HUES48 (cell line): ENCODE results near the gene ACTBL2.

Experiments used
- H3K27ac ChIP-seq: one replicate; pipeline ENCODE4 v1.7.0; 2013; ENCODE audit warnings: low read depth, low read length, inconsistent platforms
- H3K27me3 ChIP-seq: 2 replicates; pipeline ENCODE4 v1.6.1; 2013; ENCODE audit warnings: mild to moderate bottlenecking, low read length; ENCODE audit not compliant: control insufficient read depth, insufficient read depth
- H3K36me3 ChIP-seq: 2 replicates; pipeline ENCODE4 v1.6.1; 2013; ENCODE audit warnings: low read length; ENCODE audit not compliant: control insufficient read depth, insufficient read depth
- H3K4me1 ChIP-seq: 2 replicates; pipeline ENCODE4 v1.6.1; 2013; ENCODE audit warnings: mild to moderate bottlenecking, low read length; ENCODE audit not compliant: control insufficient read depth, insufficient read depth
- H3K4me3 ChIP-seq: 2 replicates; pipeline ENCODE4 v1.5.1; 2013; ENCODE audit warnings: mild to moderate bottlenecking, low read depth, low read length
- H3K9ac ChIP-seq: 2 replicates; pipeline ENCODE4 v1.6.1; 2013; ENCODE audit warnings: mild to moderate bottlenecking, low read depth, low read length, moderate library complexity
- H3K9me3 ChIP-seq: 2 replicates; pipeline ENCODE4 v1.6.1; 2013; ENCODE audit warnings: low read length; ENCODE audit not compliant: control insufficient read depth, insufficient read depth

The ACTBL2 gene

DNA sequence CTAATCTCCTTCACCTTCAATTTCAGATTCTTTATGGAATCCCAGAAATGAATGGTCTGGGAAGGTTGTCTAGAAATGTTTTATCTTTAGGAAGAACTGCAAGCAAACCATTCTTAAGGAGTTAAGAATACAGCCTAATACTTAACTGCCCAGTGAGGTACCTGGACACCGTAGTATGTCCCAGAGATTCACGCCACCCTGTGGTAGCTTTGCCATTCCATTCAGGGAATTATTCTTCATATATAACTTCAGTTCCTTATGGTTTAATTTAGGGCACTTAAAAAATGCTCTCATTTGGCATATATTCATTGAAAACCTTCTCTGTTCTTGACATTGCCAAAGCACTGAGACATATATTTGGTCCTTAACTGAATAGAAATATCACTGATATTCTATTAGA, 49.7 kb downstream of the ACTBL2 start:
- Histone ChIP-seq H3K9ac (no peak overlapping the region), H3K27ac (no peak overlapping the region), H3K36me3 (no peaks in the 10 kb centered on the region), H3K27me3 (no peaks in the 10 kb centered on the region), H3K9me3 (no peaks in the 10 kb centered on the region), H3K4me1 (no peaks in the 10 kb centered on the region), H3K4me3 (no peak overlapping the region)

DNA sequence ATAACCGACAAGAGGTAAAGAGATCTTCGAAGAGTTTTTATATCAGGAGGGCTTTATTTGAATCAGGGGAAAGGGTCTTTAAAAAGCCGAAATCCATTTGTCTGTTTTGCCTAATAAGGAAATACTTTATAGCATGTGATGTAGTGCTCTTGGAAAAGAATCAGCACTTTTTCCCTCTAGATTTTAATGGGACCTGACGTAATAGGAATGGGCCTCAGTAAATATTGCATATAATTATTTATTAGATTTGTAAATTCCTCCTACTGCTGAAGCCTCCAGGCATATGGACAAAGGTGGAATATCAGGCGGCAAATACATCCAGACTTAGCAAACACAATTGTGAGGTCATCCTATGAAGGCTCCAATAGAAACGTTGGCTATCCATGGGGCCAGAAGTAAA, 50.9 kb downstream of the ACTBL2 start:
- H3K36me3 ChIP-seq, result no peaks in the 10 kb centered on the region
- H3K9ac ChIP-seq, result no peak overlapping the region
- H3K27ac ChIP-seq, result no peak overlapping the region
- H3K4me1 ChIP-seq, result no peaks in the 10 kb centered on the region
- no peaks in the 10 kb centered on the region for H3K9me3 ChIP-seq
- H3K4me3 ChIP-seq, result no peak overlapping the region
- no peaks in the 10 kb centered on the region for H3K27me3 ChIP-seq
